Astrocyte of the spinal cord (primary cell): Measurements from ENCODE around the gene MRAP.
"Not testable (repeated sequence)": the region's sequence is repeated elsewhere in the genome, so short reads cannot be mapped to it uniquely, and the experiment has no call there.

ENCODE experiments used
- DNase-seq: peaks from one replicate; pipeline ENCODE4 v3.0.0; 2011; ENCODE audit warnings: low read depth, low spot score
- H3K4me3 ChIP-seq: 2 replicates; pipeline ENCODE4 v1.5.1; 2011; ENCODE audit warnings: low read depth, mild to moderate bottlenecking, low read length, moderate library complexity
- CTCF ChIP-seq: IDR thresholded peaks from 2 replicates; pipeline ENCODE4 v1.5.1; 2012; ENCODE audit warnings: low read depth, mild to moderate bottlenecking, low read length, inconsistent platforms
- in situ Hi-C: cut with HindIII; loops from 2 replicates; pipeline ENCODE4 v1.10.0; 2017; ENCODE audit warnings: low sequenced_read_pairs

Gene MRAP

GRCh38 chr21:32257962-32258785, 40.5 kb upstream of the MRAP start:
- peak; percentile 77 for TF ChIP-seq CTCF
- in situ Hi-C loops, result no loop called here
- no peak overlapping the region for H3K4me3 ChIP-seq
- peak; percentile 82 for DNase-seq

GRCh38 chr21:32258786-32259048, 39.9 kb upstream of the MRAP start:
- H3K4me3 ChIP-seq, in situ Hi-C loops, DNase-seq: not testable (repeated sequence)

GRCh38 chr21:32260130-32260529, 38.5 kb upstream of the MRAP start:
- no peak overlapping the region for H3K4me3 ChIP-seq
- no peak for DNase-seq
- in situ Hi-C loops, result no loop called here
- no peak for TF ChIP-seq CTCF

- no peak overlapping the region for H3K4me3 ChIP-seq
- no peak for TF ChIP-seq CTCF
- DNase-seq, result no peak
- in situ Hi-C loops, result no loop called here
Measured at GRCh38 chr21:32261929-32262328, 36.7 kb upstream of the MRAP start.

- DNase-seq, in situ Hi-C loops, H3K4me3 ChIP-seq: not testable (repeated sequence)
Measured at GRCh38 chr21:32265321-32265720, 33.3 kb upstream of the MRAP start.

- no peak for TF ChIP-seq CTCF
- DNase-seq, result no peak
- no peak overlapping the region for H3K4me3 ChIP-seq
- in situ Hi-C loops, result no loop called here
Measured at GRCh38 chr21:32270748-32271147, 27.9 kb upstream of the MRAP start.

GRCh38 chr21:32276671-32277070, 22.0 kb upstream of the MRAP start:
- no peak for TF ChIP-seq CTCF
- no peak overlapping the region for H3K4me3 ChIP-seq
- in situ Hi-C loops, result no loop called here
- DNase-seq, result no peak

GRCh38 chr21:32278103-32278502, 20.6 kb upstream of the MRAP start:
- H3K4me3 ChIP-seq, result peak overlapping the region; percentile 92
- in situ Hi-C loops, result no loop called here
- TF ChIP-seq CTCF, result no peak
- DNase-seq, result no peak
